Measurements from ENCODE around the gene MEGF11. TPM values are rescaled to one million over a fixed set of nuclear protein-coding genes. Genes with fewer than 3 reads are reported as not detected.

The MEGF11 gene
- total RNA-seq, 1 experiment from 2014 or later: 2.3 TPM

DNA sequence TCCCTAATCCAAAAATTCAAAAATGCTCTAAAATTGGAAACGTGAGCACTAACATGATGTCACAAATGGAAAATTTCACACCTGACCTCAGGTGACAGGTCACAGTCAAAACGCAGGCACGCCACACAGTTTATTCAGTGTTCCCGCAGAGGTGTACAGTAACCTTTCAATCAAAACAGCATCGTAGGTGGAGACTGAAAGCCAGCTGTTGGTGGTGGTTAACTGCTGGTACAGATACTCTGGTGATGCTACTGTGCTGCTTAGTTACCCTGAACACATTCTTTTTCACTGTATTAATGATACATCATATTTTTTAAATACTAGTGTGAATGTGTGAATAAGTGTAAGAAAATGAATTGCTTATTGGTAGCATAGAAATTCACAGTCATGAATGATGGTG is 360.5 kb downstream of the MEGF11 start:
- intact Hi-C loops (cut with micrococcal nuclease): no loop called here
- Histone ChIP-seq H3K79me2 (ENCODE audit: insufficient read depth, low read length) (peaks cover 25% of the 10 kb centered on the region), H2AFZ (ENCODE audit: low read depth, low read length, poor library complexity, severe bottlenecking) (no peak overlapping the region), H3K4me2 (ENCODE audit: low read length) (no peak overlapping the region), H3K27ac (ENCODE audit: low read depth, low read length) (no peak overlapping the region), H3K9ac (ENCODE audit: low read length) (no peak overlapping the region), H3K9me3 (ENCODE audit: control insufficient read depth in 1 of 2, insufficient read depth in 1 of 2, low read depth in 1 of 2, low read length in 2 of 2) (no peaks in the 10 kb centered on the region), H3K4me1 (ENCODE audit: control insufficient read depth in 1 of 2, insufficient read depth in 2 of 2, low read length in 2 of 2) (no peaks in the 10 kb centered on the region), H3K27me3 (ENCODE audit: insufficient read depth, low read length) (no peaks in the 10 kb centered on the region), H3K9me2 (ENCODE audit: insufficient read depth) (no peaks in the 10 kb centered on the region), H3K4me3 (replicated peaks in 1 of 2; ENCODE audit: low read depth in 1 of 2, low read length in 2 of 2) (no peak overlapping the region), H3K36me3 (ENCODE audit: control insufficient read depth in 1 of 2, insufficient read depth in 2 of 2, low read length in 2 of 2) (peaks cover 8 to 24% of the 10 kb centered on the region in 2 experiments; a peak in 3 of 4 replicates), H4K20me1 (ENCODE audit: insufficient read depth) (peaks cover 7% of the 10 kb centered on the region; the same call in 1 of the 2 replicates)
- ATAC-seq (no peak), DNase-seq (ENCODE audit: low read depth, low spot score) (no peak)
- CTCF ChIA-PET: no interaction called here
- no TSS peak for BruUV-seq (replicated peaks)
- RAD21 ChIA-PET (ENCODE audit: low non-redundant PET in 1 of 2, low total read pairs in 2 of 2, uncharacterized antibody in 2 of 2, unreplicated experiment in 2 of 2): no interaction called here
- TF ChIP-seq CBX3 (IDR thresholded peaks at IDR 0.05; ENCODE audit: low read depth) (no peak), RAD21 (IDR thresholded peaks at IDR 0.05; ENCODE audit: low read depth) (no peak)
- TF ChIP-seq, protein P1, sequence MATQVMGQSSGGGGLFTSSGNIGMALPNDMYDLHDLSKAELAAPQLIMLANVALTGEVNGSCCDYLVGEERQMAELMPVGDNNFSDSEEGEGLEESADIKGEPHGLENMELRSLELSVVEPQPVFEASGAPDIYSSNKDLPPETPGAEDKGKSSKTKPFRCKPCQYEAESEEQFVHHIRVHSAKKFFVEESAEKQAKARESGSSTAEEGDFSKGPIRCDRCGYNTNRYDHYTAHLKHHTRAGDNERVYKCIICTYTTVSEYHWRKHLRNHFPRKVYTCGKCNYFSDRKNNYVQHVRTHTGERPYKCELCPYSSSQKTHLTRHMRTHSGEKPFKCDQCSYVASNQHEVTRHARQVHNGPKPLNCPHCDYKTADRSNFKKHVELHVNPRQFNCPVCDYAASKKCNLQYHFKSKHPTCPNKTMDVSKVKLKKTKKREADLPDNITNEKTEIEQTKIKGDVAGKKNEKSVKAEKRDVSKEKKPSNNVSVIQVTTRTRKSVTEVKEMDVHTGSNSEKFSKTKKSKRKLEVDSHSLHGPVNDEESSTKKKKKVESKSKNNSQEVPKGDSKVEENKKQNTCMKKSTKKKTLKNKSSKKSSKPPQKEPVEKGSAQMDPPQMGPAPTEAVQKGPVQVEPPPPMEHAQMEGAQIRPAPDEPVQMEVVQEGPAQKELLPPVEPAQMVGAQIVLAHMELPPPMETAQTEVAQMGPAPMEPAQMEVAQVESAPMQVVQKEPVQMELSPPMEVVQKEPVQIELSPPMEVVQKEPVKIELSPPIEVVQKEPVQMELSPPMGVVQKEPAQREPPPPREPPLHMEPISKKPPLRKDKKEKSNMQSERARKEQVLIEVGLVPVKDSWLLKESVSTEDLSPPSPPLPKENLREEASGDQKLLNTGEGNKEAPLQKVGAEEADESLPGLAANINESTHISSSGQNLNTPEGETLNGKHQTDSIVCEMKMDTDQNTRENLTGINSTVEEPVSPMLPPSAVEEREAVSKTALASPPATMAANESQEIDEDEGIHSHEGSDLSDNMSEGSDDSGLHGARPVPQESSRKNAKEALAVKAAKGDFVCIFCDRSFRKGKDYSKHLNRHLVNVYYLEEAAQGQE (IDR thresholded peaks at IDR 0.05; ENCODE audit: low read depth): no peak
- POLR2A ChIA-PET: no interaction called here

DNA sequence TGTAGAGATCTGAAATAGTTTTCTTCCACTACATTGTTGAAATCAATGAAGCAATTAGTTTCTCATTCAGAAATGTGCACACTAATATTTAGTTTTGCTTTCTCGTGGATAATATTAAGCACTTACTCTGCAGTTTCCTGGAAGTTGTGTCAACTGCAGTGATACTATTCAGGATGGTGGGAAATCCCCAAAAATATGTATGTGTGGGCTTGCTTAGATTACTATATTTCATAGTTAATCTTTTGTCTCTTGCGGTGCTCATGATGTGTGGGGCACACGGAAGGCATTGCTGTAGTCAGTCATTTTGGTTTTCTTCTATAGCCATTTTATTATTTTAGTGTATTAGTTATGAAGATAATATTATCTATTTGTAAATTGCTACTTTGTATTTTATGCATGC is 364.6 kb downstream of the MEGF11 start:
- H3K9me3 ChIP-seq (ENCODE audit: control insufficient read depth in 1 of 2, insufficient read depth in 1 of 2, low read depth in 1 of 2, low read length in 2 of 2): no peaks in the 10 kb centered on the region
- H4K20me1 ChIP-seq (ENCODE audit: insufficient read depth): peaks cover 7% of the 10 kb centered on the region; the same call in 1 of the 2 replicates
- no peaks in the 10 kb centered on the region for H3K4me1 ChIP-seq (ENCODE audit: control insufficient read depth in 1 of 2, insufficient read depth in 2 of 2, low read length in 2 of 2)
- RAD21 ChIA-PET (ENCODE audit: low non-redundant PET in 1 of 2, low total read pairs in 2 of 2, uncharacterized antibody in 2 of 2, unreplicated experiment in 2 of 2): no interaction called here
- no peak overlapping the region for H3K9ac ChIP-seq (ENCODE audit: low read length)
- no peak overlapping the region for H2AFZ ChIP-seq (ENCODE audit: low read depth, low read length, poor library complexity, severe bottlenecking)
- H3K4me3 ChIP-seq (replicated peaks in 1 of 2; ENCODE audit: low read depth in 1 of 2, low read length in 2 of 2): no peak overlapping the region
- no peaks in the 10 kb centered on the region for H3K27me3 ChIP-seq (ENCODE audit: insufficient read depth, low read length)
- peaks cover 17 to 23% of the 10 kb centered on the region in 2 experiments; a peak in 3 of 4 replicates for H3K36me3 ChIP-seq (ENCODE audit: control insufficient read depth in 1 of 2, insufficient read depth in 2 of 2, low read length in 2 of 2)
- H3K4me2 ChIP-seq (ENCODE audit: low read length): no peak overlapping the region
- H3K27ac ChIP-seq (ENCODE audit: low read depth, low read length): no peak overlapping the region
- CTCF ChIA-PET: no interaction called here
- ATAC-seq (no peak), DNase-seq (ENCODE audit: low read depth, low spot score) (no peak)
- BruUV-seq (replicated peaks): no TSS peak
- peaks cover 30% of the 10 kb centered on the region for H3K79me2 ChIP-seq (ENCODE audit: insufficient read depth, low read length)
- H3K9me2 ChIP-seq (ENCODE audit: insufficient read depth): no peaks in the 10 kb centered on the region
- intact Hi-C loops (cut with micrococcal nuclease): no loop called here
- POLR2A ChIA-PET: no interaction called here
- no peak for TF ChIP-seq CEBPB (IDR thresholded peaks at IDR 0.05; ENCODE audit: low read depth)
- TF ChIP-seq, protein P2, sequence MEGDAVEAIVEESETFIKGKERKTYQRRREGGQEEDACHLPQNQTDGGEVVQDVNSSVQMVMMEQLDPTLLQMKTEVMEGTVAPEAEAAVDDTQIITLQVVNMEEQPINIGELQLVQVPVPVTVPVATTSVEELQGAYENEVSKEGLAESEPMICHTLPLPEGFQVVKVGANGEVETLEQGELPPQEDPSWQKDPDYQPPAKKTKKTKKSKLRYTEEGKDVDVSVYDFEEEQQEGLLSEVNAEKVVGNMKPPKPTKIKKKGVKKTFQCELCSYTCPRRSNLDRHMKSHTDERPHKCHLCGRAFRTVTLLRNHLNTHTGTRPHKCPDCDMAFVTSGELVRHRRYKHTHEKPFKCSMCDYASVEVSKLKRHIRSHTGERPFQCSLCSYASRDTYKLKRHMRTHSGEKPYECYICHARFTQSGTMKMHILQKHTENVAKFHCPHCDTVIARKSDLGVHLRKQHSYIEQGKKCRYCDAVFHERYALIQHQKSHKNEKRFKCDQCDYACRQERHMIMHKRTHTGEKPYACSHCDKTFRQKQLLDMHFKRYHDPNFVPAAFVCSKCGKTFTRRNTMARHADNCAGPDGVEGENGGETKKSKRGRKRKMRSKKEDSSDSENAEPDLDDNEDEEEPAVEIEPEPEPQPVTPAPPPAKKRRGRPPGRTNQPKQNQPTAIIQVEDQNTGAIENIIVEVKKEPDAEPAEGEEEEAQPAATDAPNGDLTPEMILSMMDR (IDR thresholded peaks at IDR 0.05 in 2 of 3, conservative IDR thresholded peaks at IDR 0.05 in 1 of 3; ENCODE audit: borderline replicate concordance in 1 of 3, insufficient read depth in 1 of 3, low read depth in 2 of 3, low read length in 2 of 3): no peak
- no peak for TF ChIP-seq CBX3 (IDR thresholded peaks at IDR 0.05; ENCODE audit: low read depth)
- TF ChIP-seq SRF (IDR thresholded peaks at IDR 0.05; ENCODE audit: low read depth): no peak
- TF ChIP-seq POLR2AphosphoS5 (IDR thresholded peaks at IDR 0.05; ENCODE audit: low read depth, low read length): no peak
- no peak for TF ChIP-seq ZFX (IDR thresholded peaks at IDR 0.05)
- TF ChIP-seq JUND (IDR thresholded peaks at IDR 0.05): no peak
- TF ChIP-seq, protein P1 (IDR thresholded peaks at IDR 0.05; ENCODE audit: low read depth): no peak
- TF ChIP-seq, protein P3, sequence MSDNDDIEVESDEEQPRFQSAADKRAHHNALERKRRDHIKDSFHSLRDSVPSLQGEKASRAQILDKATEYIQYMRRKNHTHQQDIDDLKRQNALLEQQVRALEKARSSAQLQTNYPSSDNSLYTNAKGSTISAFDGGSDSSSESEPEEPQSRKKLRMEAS (IDR thresholded peaks at IDR 0.05): no peak
- TF ChIP-seq YY1 (IDR thresholded peaks at IDR 0.05; ENCODE audit: extremely low read depth, insufficient replicate concordance, low read depth, low read length): no peak
